ENCODE measurements around the gene TRDN.

- TF ChIP-seq CTCF (IDR thresholded peaks at IDR 0.05; ENCODE audit: poor library complexity) (no peak), EZH2phosphoT487 (IDR thresholded peaks at IDR 0.05; ENCODE audit: low read depth, severe bottlenecking, unreplicated experiment) (no peak), EZH2 (IDR thresholded peaks at IDR 0.05; ENCODE audit: borderline replicate concordance) (no peak)
These were observed 360.2 kb downstream of the TRDN start for GRCh38 chr6:123276546-123276980.
